Measurements from ENCODE around the gene MAML3.

MAML3 gene

DNA sequence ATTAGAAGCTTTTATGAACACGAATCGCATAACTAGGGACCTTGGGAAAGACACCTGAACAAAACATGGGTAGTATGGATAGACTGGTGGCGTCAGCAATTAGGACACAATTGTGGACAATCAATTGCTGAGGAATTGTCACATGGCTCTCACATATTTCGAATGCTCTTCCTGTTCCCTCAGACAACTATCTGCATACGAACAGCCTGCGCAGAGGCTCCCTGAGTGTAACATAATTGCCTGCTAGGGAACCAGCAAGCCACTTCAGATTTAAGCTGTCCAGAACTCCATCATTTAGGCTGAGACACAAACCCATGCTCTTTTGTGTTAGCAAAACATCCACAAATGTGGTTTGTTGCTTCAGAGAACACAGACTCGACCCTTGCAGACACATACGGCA is 327.6 kb downstream of the MAML3 start:
- no peak for DNase-seq

DNA sequence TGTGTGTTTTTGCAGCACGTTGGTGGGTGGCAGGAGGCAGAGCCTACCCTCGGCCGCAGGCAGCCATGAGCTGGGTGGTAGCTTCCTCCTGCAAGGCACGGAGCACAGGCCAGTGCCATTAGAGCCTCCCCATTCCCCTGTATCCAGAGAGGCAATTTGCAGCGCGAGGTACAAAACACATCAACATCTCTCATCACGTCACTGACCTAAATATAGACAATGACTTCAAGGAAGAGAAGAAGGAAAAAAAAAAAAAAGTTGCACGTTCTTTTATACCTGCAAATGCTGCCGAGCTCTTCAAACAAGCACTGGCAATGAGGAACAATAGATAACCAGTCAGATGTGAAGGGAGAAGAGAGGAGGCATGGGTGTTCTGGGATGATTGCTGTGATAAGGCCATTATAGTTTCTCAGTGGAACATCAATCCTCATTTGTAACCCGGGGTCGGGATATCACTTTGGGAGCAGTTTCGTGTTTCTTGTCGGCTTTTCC is 328.4 kb downstream of the MAML3 start:
- DNase-seq: no peak

DNA sequence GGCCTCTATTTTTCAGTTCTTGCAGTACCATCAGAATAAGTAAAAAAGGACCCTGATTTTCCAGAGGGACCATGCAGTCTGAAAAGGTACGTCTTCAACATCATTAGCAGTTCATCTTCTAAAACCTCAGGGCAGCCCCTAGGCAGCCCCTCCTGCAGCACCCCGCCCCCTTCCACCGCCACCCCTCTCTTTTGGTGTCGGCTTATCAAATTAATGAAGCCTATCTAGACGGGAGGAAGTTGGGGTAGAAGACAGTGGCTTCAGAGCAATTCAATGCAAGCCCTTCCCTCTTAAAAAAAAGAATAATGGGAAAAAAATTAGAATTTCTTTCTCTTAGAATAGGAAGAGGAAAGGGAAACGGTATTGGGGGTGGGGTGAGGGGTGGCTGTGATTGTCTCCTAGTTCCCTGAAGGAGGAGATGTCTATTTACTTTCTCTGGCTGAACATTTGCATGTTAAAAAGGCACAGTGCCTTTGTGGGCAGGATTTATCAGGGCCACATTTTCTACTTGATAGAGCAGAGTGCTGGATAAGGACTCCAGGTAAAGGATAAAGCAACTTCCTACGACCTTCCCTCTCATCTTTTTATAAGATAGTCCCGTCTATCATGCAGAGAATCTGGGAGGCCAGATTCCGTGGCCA is 329.0 kb downstream of the MAML3 start:
- DNase-seq: no peak

DNA sequence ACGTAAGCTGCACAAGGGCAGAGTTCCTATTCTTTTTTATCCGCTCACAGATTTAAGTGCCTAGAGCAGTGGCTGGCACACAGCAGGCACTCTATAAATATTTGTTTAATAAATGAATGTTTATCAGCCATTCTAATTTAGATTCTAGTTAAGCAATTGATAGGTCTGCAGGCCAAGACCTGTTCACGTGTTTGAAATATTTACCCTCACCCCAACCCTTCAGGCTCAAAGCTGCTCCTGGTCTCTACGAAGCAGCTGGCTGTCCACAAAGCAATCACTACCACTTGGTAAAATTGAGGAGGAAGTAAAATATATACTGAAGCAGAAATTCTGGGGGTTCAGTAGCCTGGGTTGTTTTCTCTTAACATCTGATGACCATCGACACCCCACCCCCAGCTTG is 330.2 kb downstream of the MAML3 start:
- DNase-seq: no peak

DNA sequence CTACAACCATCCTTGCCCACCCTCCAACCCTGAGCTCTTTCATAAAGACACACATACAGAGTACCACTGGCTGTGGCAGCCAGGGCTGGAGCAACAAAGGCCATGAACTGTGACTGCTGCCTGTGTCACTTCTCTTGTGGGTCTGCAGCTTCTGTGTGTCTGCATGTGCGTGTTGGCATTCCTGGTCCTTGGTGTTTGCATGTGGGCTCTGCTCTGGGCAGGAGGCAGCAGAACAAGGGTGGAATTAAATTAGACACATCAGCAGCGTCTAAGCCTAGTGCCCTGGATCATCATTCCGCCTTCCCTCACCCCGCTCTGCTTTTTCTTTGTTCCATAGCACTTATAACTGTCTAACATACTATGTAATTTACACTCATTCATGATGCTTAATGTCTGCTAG is 330.6 kb downstream of the MAML3 start:
- DNase-seq: no peak

DNA sequence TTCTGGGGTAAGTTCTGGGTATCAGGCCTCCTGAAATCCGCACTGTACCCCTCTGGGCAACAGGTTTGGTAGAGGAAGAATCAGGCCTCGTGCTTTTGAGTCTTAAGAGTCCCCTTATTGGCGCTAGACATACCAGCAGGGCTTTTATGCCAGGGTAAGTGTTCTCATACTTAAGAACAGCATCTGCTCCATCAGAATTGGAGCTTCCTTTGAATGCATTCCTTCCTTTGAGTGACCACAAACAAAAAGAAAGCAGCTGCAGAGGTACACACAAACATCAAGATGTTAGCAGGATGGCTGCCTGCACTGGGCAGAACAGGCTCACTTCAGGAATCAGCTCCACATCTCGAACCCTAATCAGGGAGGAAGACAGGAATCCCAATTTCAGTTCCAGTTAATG is 331.6 kb downstream of the MAML3 start:
- DNase-seq: no peak

DNA sequence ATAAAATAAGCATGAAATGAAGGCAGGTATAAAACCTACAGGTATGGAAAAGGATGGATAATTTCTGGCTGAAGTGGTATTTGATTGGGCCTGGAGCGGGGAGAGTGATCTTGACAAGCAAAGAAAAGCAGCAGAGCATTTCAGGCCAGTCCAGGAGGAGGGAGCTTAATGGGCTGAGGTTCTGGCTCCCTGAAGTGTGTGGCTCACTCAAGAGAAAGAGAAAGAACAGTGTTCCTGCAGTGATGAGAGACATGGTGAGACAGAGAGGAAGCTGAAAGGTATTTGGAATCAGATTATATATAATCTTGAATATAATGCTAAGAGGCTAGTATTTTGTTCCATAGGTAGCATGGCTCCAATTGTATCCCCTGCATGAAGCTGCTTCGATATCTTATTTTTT is 334.9 kb downstream of the MAML3 start:
- no peak for DNase-seq

DNA sequence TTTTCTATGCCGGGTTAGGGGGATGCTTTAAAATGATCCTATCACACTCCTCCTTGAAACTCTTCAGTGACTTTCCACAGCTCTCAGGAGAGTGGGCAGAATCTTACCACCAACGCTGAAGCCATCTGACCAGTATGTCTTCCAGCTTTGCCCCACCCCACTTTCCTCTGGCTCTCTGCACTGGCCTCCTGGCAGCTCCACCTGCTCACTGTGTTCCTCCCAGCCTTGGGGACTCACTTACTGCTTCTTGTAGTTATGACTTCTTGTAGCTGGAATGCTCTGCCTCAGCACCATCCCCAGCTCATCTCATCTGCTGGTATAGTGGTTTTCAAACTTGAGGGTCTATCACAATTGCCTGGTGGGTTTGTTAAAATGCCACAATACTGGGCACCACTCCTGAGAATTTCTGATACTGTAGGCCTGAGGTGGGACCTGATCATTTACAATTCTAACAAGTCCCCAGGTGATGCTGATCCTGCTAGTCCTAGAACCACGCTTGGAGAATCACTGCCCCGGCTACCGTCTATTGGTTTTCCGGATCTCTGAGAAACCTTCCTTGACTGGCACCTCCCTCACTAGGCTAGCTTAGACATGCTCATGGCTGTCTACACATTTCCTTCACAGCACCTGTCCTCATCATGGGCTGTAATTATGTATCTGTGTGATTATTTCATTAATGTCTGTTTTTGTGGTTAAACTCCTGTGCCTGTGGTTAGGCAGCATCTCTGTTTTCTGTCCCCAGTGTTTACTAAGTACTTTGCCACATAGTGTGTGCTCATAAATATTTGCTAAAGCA is 336.1 kb downstream of the MAML3 start:
- DNase-seq: no peak

DNA sequence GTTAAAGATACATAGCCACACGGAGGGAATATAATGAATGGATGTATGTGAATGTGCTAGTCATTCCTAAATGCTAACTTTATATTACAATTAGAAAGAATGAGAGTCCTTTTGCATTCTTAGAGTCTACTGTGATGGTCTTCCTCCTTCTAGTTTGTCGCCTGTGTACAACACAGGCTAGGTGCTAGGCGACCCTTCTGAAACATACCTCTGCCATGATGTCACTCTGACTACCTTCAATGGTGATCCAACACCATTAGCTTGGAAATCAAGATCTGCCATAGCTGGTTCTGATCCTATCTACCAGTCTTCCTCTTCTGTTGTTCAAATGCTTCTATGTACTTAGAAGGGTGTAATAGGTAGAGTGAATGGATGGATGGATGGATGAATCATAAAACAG is 337.1 kb downstream of the MAML3 start:
- no peak for DNase-seq

DNA sequence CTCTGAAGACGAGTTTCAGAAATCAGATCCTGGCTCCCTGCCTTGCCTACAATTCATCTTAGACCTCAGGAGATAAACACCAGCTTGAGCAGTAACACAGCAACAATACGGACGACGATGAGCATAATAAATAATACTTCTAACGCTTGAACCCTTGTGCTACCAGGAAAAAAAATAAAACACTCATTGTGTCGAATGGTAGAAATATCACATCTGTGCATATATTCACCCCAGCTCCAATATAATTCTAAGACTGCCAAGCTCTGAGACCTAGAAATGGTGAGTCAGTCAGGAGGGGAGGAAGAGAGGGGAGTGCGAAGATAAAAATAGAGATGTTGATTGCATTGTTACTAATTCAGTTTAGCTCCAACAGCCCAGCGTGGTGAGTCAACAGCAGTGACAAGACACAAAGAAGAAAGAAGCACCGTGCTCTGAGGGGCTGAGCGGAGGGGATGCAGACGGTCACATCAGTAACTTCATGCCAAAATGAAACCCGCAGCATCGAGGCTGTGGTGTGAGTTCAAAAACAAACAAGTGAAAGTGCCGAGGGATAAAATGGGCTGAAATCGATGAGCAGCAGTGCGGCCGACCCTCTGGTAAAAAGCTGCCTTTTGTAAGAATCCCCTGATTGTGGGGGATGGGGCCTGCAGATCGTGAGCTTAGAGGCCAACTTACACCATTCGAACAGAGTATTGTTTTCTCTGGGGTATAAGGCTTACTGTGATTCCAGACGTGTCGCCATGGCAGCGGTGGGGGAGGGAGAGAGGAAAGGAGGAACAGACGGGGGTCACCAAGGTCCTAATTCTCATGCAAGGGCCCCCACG is 338.0 kb downstream of the MAML3 start:
- DNase-seq: no peak

DNA sequence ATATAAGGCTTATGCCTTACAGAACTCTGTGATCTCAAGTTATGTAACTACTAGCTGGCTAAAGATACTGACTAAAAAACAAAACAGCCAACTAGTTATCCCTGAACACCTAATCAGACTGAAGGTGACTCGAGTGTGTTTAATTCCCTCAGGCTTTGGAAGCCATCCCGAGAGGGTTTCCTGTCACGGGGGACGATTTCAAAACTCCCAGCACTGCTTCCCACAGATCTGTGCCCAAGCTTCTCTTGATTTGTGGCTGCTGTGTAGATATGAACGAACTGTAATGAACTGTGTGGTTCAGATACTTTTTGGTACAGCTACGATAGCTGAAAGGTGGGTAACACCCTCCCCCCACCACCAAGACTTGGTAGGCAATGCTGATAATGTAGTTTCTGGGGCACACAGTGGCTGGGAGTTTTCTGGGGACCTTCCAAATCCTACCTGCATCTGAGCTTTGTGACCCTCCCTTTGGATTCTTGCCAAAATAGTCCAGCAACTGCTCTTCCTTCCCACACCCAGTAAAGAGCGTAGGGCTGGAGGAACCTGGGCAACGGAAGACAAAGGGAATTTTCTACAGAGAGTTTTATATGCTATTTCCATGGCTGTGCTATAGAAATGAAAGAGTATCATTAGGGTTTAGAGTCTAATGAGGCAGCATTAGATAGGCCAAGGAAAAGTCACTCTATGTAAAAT is 339.5 kb downstream of the MAML3 start:
- no peak for DNase-seq

DNA sequence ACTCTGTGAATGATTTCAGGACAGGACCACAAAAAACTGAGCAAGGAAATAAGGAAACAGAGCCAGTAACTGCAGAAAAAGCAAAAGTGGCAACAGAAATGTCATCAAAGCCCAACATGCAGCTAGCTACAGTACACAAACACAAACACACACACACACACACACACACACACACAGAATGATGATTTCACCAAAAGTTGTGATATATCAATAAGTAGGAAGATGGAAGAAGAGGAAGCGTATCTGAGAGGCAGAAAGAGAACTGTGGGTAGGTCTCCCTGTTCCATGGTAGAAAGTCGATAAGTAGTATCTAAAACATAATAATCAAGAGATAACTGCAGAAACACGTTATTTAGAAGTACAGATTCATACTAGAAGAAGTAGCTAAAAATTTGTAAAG is 340.1 kb downstream of the MAML3 start:
- no peak for DNase-seq

DNA sequence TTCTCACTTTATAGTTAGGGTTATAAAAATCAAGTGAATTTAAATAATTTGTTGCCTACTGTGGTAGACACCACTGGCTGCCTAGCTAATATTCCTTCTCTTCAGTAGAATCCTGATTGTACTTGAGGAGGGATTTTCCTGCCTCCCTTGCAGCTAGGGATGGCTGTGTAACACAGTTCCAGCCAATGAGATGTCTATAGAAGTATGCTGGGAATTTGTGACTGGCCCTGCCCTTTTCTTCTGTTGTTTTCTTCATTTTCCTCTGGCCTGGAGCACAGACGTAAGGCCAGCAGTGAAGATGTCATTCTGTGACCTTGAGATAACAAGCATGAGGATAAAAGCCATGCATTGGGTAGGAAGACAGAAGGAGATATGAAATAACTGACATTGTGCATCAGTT is 343.3 kb downstream of the MAML3 start:
- DNase-seq: no peak

DNA sequence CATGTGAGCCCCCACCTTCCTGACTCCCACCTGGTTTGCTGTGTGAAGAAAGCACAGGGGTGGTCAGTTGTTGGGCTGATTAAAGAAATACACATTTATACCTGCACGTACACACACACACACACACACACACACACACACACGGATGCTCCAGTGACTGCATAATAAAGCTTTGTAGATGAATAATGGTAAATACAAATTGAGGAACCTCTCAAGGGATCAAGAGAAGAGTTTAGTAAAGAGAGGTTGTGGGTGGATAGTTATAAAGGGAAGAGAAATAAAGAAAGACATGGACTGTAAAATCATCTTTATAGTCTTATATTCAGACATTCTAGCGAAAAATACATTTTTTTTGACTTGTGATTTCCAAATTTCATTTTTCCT is 344.2 kb downstream of the MAML3 start:
- DNase-seq: no peak

DNA sequence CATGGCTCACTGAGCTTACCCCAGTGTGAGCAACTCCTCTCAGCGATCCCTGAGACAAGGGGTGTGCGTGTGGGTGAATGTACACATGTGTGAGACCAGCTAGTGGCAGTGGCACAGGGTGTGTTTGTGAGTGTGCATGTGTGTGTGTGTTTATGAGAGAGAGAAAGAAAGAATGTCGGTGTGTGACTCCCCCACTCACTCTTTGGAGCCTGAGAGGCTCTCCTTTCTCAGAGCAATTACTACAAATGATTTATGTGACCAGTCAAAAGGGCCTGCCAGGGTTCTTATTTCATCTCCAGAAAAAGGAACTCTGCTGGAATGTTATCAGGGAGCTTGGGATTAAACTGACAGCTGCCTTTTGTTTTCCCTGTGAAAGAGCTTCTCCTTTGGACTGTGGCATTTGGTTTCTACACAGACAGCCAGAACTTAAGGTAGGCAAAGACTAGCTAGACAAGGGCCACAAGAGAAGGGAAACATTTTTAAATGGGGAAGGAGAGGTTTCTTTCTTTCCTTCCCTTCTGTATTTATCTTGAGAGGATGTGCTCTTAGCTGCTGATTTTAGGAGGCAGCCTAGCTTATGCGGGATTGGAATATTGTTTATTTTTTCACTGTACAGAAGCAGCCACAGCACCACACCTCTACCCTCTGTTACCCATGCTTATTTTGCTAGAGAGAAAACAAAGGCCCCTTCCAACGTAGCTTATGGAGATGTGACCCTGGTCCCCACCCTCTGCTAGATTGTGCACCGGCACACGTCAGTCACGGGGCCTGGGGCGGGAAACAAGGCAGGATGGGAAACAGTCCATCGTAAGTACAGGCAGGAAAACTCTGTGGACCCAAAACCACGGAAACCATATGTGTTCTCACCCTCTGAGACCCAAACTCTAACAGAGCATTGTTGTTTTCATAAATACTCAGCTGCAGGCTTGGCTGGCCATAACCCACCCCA is 344.9 kb downstream of the MAML3 start:
- DNase-seq: no peak

DNA sequence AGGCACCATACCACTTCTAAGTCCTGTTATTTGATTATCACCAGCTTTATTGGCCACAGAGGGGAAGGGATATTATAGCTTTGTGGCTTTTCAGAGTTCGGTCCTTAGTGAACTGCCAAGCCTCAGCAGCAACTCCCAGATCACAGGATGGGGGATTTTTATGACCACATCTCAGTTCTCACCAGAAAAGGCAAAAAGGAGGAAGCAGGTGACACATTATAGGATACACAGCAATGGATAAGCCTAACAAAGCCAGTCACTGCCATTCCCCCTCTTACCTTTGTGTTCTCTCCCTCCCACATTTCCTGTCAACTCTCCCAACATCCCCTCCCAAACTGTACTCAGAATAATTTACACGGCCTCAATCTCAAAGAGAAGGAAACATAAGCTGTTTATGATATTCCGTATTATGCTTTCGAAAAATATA is 345.6 kb downstream of the MAML3 start:
- DNase-seq: no peak

DNA sequence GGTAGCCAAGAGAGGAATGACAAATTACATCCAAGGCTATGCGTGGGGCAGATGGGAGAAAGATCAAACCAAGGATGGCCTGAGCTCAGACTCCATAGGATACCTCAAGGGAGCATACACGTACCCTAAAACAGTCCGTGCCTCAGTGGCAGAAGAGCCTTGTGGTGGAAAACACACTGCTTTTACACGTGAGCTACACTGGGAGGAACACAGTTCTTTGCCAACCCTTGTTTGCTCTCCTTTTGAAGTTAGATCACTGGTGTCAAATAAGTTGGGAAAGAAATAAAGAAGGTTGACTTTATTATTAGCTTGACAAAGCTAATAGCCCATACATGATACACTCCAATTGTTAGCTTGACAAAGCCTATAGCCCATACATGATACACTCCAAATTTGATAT is 346.5 kb downstream of the MAML3 start:
- DNase-seq: no peak

DNA sequence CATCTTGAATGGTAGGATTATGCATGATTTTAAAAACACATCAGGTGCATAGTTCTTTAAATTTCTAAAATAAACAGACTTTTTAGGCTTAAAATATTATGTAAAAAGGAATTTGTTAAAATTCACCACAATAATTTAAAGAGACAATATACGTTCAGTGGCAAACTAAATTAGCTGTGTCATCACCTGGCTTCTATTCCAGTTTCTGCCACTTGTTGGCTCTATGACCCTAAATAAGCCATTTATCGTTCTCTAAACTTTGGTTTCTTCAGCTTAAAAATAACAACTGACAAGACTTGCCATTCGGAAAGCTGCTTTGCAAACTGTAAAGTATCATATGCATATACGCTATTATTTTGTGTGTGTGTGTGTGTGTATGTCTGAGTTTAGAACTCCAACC is 347.1 kb downstream of the MAML3 start:
- no peak for DNase-seq

DNA sequence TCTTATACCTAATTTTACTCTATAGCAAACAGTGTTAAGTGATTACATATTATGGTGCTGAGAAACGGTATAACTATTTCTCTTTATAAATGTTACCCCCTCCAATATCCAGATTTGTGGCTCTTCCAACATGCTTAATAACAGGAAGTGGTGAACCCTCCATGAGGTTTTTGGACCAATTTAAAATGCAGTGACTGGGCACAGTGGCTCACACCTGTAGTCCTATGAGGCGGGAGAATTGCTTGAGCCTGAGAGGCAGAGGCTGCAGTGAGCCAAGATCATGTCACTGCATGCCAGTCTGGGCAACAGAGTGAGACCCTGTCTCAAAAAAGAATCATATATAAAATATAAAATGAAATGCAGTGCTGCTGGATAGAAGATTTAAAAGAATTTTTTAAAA is 351.1 kb downstream of the MAML3 start:
- no peak for DNase-seq

DNA sequence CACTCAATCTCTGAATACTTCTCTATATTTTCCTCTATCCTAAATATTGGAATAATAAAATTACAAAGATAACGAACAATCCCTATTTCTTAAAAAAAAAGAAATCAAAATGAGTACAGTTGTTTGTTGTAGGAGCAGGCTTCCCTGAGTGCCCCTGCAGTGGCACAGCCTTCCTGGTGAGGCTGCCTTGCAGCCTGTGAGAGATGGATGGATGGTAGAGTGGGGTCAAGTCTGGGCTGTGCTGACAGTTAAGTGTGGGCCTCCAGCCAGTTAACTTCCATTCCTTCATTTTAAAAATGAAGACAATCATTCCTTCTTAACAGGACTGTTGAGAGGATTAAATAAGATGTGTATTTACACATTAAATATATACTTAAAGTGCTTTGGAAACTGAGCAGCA is 351.5 kb downstream of the MAML3 start:
- DNase-seq: no peak

DNA sequence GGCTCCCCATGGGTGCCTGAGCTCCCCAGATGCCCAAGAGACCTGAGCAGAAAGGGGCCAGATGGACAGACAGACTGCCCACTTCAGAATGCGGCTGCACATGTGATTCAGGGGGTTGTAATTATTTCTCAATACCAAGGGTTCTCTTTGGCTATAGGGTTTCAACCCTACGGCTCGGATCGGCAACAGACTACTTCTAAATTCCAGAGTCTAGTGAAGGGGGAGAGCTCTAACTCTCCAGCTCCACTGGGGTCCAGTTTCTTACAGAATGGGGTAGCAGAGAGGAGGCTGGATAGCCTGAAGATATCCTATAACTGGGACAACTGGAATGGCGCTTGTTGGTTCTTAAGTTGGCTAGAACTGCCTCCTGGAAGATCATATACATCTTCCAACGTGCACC is 352.1 kb downstream of the MAML3 start:
- no peak for DNase-seq

DNA sequence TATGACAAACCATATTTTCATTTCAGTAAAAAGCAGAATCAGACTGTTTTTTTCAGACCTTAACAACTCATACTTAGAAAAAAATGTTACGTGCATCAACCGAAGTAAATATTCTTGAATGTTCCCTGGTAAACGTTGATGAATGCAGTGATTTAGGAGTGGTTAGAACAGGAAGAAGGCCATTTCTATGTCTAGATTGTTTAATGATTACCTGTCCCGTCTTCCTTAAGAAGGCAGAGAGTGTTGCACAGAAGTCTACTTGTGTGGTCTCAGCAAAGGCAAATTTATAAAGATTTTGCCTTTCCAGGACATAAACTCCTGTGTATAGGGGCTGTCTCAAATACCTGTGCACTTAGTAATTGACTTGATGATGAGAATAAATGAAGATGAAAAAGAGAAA is 353.9 kb downstream of the MAML3 start:
- DNase-seq: no peak

Data from activated CD8-positive, alpha-beta memory T cell treated with anti-CD3 and anti-CD28 coated beads for 24 hours (primary cell).